ENCODE data around the gene AHSA1. TPM values are rescaled to one million over a fixed set of nuclear protein-coding genes. Genes with fewer than 3 reads are reported as not detected.

Gene AHSA1
- polyA plus RNA-seq, 1 donor (not counting 4 experiments of a cell fraction or from before 2014, with no cell fraction given) = 247 TPM

DNA sequence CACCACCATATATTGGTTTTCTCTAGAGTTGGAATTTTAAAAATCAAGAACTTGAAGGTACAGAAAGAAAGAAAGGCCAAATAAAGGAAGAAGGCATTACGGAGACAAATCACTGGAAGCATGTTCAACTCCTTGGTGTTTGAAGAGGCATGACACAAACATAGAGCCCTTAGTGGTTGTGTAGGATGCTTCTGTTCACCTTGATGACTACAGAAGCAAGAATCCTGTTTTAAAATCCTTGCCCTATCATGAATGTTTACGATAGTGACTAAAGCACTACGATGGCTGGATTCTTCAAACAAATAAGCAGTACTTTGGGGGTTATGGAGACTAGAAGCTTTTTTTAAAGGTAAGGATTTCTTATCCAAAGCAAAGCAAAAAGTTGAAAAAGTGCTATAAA, 51.0 kb downstream of the AHSA1 start:
- Histone ChIP-seq H3K9me1 (ENCODE audit: control insufficient read depth, extremely low read depth, insufficient read depth, low read length) (no peaks in the 10 kb centered on the region), H3K4me1 (ENCODE audit: control insufficient read depth, extremely low read depth, insufficient read depth, low read length) (no peaks in the 10 kb centered on the region), H3K4me3 (ENCODE audit: control insufficient read depth in 2 of 3, extremely low read depth in 1 of 3, insufficient read depth in 2 of 3, low read depth in 1 of 3, low read length in 3 of 3) (no peak overlapping the region), H3K27me3 (ENCODE audit: control insufficient read depth, extremely low read depth, insufficient read depth, low read length) (no peaks in the 10 kb centered on the region), H3K36me3 (ENCODE audit: control insufficient read depth in 2 of 2, extremely low read depth in 1 of 2, insufficient read depth in 2 of 2, low read length in 2 of 2) (peaks cover 11 to 32% of the 10 kb centered on the region in 2 experiments), H3K9ac (ENCODE audit: control insufficient read depth, extremely low read depth, insufficient read depth, low read length) (no peak overlapping the region), H3K4me2 (ENCODE audit: control insufficient read depth, extremely low read depth, insufficient read depth, low read depth, low read length) (no peak overlapping the region), H4K20me1 (ENCODE audit: control insufficient read depth, extremely low read depth, insufficient read depth, low read length) (no peaks in the 10 kb centered on the region), H2AFZ (ENCODE audit: control insufficient read depth, low read length) (no peak overlapping the region), H3K79me2 (ENCODE audit: control insufficient read depth, insufficient read depth, low read length) (no peaks in the 10 kb centered on the region), H3K9me3 (ENCODE audit: control insufficient read depth, low read depth, low read length) (no peaks in the 10 kb centered on the region), H3K27ac (ENCODE audit: control insufficient read depth, insufficient read depth, low read length) (no peak overlapping the region)
- FAIRE-seq (no peak), DNase-seq (ENCODE audit: low read depth, low spot score) (no peak)
- dilution Hi-C loops (cut with MboI; ENCODE audit: extremely low pct_ligation_motif_present, low sequenced_read_pairs) = no loop called here
- TF ChIP-seq EZH2 (IDR thresholded peaks at IDR 0.05; ENCODE audit: low read length) = no peak
- TF ChIP-seq, protein P1, sequence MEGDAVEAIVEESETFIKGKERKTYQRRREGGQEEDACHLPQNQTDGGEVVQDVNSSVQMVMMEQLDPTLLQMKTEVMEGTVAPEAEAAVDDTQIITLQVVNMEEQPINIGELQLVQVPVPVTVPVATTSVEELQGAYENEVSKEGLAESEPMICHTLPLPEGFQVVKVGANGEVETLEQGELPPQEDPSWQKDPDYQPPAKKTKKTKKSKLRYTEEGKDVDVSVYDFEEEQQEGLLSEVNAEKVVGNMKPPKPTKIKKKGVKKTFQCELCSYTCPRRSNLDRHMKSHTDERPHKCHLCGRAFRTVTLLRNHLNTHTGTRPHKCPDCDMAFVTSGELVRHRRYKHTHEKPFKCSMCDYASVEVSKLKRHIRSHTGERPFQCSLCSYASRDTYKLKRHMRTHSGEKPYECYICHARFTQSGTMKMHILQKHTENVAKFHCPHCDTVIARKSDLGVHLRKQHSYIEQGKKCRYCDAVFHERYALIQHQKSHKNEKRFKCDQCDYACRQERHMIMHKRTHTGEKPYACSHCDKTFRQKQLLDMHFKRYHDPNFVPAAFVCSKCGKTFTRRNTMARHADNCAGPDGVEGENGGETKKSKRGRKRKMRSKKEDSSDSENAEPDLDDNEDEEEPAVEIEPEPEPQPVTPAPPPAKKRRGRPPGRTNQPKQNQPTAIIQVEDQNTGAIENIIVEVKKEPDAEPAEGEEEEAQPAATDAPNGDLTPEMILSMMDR (optimal IDR thresholded peaks at IDR 0.05 in 1 of 3, IDR thresholded peaks at IDR 0.05 in 1 of 3, conservative IDR thresholded peaks at IDR 0.05 in 1 of 3; ENCODE audit: extremely low read depth in 1 of 3, insufficient read depth in 2 of 3, low read length in 3 of 3) = no peak

DNA sequence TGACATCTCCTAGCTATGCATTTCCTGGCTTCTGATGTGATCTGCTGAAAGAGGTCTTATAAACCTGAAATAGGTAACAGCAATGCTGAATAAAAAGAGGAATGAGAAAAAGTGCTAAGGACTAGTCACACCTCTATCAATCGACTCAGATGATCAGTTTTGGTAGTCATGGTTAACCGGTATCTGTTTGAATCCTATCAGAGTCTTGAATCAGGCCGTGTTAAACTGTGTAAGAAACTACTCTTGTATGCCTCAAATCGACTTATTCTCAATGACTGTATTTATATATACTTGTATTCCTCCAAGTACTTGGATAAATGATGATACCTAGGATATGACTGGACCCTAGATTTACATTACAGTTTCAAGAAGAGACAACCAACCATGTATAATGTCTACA, 51.5 kb downstream of the AHSA1 start:
- no peak overlapping the region for H3K27ac ChIP-seq (ENCODE audit: control insufficient read depth, insufficient read depth, low read length)
- FAIRE-seq (no peak), DNase-seq (ENCODE audit: low read depth, low spot score) (no peak)
- H3K79me2 ChIP-seq (ENCODE audit: control insufficient read depth, insufficient read depth, low read length) = no peaks in the 10 kb centered on the region
- H3K27me3 ChIP-seq (ENCODE audit: control insufficient read depth, extremely low read depth, insufficient read depth, low read length) = no peaks in the 10 kb centered on the region
- no peak overlapping the region for H3K9ac ChIP-seq (ENCODE audit: control insufficient read depth, extremely low read depth, insufficient read depth, low read length)
- dilution Hi-C loops (cut with MboI; ENCODE audit: extremely low pct_ligation_motif_present, low sequenced_read_pairs) = no loop called here
- H3K4me2 ChIP-seq (ENCODE audit: control insufficient read depth, extremely low read depth, insufficient read depth, low read depth, low read length) = no peak overlapping the region
- no peak overlapping the region for H2AFZ ChIP-seq (ENCODE audit: control insufficient read depth, low read length)
- TF ChIP-seq, protein P1 (optimal IDR thresholded peaks at IDR 0.05 in 1 of 3, IDR thresholded peaks at IDR 0.05 in 1 of 3, conservative IDR thresholded peaks at IDR 0.05 in 1 of 3; ENCODE audit: extremely low read depth in 1 of 3, insufficient read depth in 2 of 3, low read length in 3 of 3) = no peak
- no peak for TF ChIP-seq EZH2 (IDR thresholded peaks at IDR 0.05; ENCODE audit: low read length)
- H3K9me1 ChIP-seq (ENCODE audit: control insufficient read depth, extremely low read depth, insufficient read depth, low read length) = no peaks in the 10 kb centered on the region
- H3K36me3 ChIP-seq (ENCODE audit: control insufficient read depth in 2 of 2, extremely low read depth in 1 of 2, insufficient read depth in 2 of 2, low read length in 2 of 2) = peaks cover 11 to 32% of the 10 kb centered on the region in 2 experiments
- no peaks in the 10 kb centered on the region for H3K9me3 ChIP-seq (ENCODE audit: control insufficient read depth, low read depth, low read length)
- H3K4me1 ChIP-seq (ENCODE audit: control insufficient read depth, extremely low read depth, insufficient read depth, low read length) = no peaks in the 10 kb centered on the region
- H4K20me1 ChIP-seq (ENCODE audit: control insufficient read depth, extremely low read depth, insufficient read depth, low read length) = no peaks in the 10 kb centered on the region
- no peak overlapping the region for H3K4me3 ChIP-seq (ENCODE audit: control insufficient read depth in 2 of 3, extremely low read depth in 1 of 3, insufficient read depth in 2 of 3, low read depth in 1 of 3, low read length in 3 of 3)

Measured in keratinocyte (primary cell).